Stimulated activated CD8-positive, alpha-beta memory T cell treated with anti-CD3 and anti-CD28 coated beads, Interleukin-7, amount 100 ng/mL, for 4 hours (primary cell): ENCODE results near the gene RNF222.

Experiments
- DNase-seq, 2 donors: peaks; one replicate each; pipeline ENCODE4 v3.0.0-alpha.2; 2020; ENCODE audit warnings: low read depth in 2 of 2

The RNF222 gene

GRCh38 chr17:8345052-8345690 is 52.5 kb downstream of the RNF222 start:
- no peak for DNase-seq

DNA sequence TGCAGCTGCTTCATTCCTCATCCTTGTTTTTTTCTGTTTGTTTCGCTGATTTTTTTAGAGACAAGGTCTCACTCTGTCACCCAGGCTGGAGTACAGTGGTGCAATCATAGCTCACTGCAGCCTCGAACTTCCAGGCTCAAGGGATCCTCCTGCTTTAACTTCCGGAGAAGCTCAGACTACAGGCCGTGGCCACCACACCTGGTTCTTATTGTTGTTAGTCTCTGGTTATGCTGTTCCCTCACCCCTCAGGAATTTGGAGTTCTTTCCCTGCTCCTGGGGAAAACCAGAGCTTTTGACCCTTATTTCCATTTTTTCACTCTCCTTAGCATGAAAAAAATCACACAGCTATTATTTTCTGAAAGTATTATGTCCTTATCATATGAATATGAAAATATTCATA is 56.2 kb downstream of the RNF222 start:
- no peak for DNase-seq
